ENCODE data around the gene VOPP1.
"Not testable (repeated sequence)": the region's sequence is repeated elsewhere in the genome, so short reads cannot be mapped to it uniquely, and the experiment has no call there.

The VOPP1 gene

DNA sequence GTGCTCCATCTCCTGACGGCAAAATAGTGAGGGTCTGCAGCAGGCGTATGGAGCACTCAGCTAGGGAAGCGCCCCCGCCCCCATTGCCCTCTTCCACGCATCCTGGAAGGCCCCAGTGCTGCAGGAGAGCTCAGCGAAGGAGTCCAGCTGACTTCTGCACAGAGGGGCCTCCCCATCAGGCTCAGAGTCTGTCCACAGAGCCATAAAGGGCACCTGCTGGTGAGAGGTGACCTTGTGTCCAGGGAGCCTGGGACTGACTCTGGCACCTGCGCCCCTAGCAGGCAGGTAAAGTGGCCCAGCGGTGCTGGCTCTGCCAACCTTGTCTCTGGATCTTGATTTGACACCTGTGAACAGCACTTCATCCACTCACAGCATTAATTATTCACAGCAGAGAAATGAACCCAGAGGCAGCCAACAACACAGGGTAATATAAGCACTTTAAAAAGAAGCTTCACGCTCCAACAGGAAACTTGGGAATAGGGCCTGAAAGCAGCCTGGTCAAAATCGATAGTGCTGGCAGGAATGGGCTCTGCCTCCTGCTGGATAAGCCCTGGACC lies 59.6 kb downstream of the VOPP1 start:
- DNase-seq (ENCODE audit: low read depth in 2 of 3, low spot score in 1 of 3) = no peak

DNA sequence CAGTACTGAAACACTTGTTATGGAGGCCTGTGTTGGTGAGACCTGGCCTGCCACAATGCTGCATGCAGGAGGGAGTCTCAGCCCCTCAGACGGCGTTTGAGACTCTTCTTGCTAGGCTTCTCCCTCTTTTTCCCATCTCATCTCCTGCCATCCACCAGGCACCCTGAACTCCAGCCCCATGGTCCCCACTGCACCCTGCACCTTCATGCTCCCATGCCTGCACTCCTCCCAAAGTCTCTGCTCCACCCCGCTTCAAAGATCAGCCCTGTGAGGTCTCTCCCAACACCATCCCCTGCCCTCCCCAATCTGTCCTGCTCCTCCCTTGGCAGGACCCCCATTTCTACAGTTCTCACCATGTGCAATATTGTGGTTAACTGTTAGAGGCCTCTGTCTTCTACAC lies 61.7 kb downstream of the VOPP1 start:
- no peak for DNase-seq (ENCODE audit: low read depth in 2 of 3, low spot score in 1 of 3)

DNA sequence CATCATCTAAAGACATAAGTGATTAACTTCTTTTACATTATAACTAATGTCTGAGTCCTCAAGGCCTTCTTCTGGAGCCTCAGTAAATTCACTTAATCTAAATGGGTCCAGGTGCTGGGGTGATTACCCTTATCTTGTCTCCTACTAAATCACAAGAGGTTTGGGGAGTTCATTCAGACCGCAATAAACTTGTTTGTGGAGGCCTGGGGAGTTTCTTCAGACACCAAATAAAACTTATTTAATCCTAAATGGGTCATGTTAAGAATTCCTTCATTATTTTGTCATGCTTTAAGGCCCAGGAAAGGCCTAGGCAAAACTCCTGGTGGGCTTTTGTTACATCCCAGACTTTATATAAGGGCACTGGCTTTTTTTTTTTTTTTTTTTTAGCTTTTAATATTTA lies 62.1 kb downstream of the VOPP1 start:
- DNase-seq (ENCODE audit: low read depth in 2 of 3, low spot score in 1 of 3) = not testable (repeated sequence)

DNA sequence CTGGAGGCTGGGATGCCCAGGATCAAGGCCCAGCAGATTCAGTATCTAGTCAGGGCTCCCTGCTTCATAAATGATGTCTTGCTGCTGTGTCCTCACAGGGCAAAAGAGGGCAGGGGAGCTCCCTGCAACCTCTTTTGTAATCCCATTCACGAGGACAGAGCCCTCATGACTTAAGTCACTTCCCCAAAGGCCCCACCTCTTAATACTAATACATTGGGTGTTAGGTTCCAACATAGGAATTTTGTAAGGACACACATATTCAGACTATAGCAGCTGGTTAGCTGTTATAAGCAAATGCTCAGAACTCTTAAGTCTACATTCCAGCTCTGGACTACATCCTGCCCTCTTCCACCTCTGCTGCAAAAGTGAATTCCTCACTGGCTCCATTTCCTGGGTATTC lies 63.0 kb downstream of the VOPP1 start:
- DNase-seq (ENCODE audit: low read depth in 2 of 3, low spot score in 1 of 3) = no peak

DNA sequence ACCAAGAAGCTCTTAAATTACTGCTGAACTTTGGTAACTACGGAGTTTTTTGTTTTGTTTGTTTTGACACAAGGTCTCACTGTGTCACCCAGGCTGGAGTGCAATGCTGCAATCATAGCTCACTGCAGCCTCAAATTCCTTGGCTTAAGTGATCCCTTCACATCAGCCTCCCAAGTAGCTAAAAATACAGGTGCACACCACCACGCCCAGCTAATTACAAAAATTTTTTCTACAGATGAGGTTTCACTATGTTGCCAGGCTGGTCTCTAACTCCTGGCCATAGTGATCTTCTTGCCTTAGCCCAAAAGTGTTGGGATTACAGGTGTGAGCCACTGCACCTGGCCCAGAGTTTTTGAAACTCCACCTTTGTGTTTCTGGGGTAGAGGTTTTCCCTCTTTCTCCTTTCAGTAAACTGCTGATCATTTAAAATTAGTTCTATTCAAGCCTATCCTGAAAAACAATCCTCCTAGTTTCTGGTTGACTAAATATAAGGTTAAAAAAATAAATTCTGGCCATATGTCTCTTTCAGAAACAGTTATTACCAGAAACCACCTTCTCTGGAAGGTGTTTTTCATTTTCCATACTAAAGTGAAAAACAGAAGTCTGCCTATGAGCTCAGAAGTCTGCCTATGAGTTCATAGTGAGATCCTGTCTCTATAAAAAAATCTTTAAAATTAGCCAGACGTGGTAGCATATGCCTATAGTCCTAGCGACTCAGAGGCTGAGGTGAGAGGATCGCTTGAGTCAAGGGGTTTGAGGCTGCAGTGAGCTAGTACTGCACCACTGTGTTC lies 63.9 kb downstream of the VOPP1 start:
- no peak for DNase-seq (ENCODE audit: low read depth in 2 of 3, low spot score in 1 of 3)

DNA sequence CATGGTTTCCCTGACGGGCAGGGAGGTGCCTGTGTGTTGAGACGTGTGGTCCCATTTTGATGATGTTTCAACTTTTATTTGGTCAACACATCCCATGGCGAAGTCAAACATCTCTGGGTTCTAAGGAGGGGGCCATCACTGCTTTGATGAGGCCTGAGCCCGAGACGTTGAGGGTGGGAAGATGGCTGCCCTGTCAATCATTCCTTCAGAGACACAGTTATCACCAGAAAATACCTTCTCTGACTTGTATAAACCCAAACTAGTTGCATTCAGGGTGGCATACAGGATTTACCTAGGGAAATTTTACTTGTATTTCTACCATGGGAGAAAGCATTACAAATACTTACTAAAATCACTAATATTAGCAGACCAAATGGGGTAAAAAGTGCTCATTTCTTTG lies 64.6 kb downstream of the VOPP1 start:
- DNase-seq (ENCODE audit: low read depth in 2 of 3, low spot score in 1 of 3) = no peak

DNA sequence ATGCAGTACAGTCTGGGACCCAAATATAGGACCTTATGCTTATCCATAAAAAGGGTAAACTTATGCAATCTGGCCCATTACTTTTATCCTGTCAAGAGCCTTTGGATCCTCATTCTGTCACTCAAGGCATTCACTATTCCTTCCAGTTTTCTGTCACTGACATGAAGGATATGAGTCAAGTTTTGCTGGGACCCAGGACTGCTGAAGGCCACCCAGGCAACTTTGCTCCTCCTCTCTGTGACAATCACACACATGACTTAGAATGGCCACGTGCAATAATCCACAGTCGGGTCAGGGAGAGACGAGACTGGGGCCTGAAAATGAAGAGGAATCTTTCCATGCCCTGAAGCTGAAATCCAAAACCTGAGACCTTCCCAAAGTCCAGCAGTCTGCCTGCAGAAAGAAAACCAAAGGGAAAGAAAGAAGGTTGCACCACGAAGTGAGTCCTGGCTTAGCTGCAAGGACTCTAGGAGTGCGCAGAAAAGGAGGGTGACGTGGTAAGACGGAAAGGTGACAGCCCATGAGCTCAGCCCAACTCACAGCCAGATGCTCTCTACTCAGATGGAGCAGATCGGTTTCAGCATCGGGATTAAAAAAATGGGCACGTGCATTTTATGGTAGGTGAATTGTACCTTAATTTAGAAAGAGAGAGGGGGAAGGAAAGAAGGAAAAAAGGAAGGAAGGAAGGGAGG lies 67.2 kb downstream of the VOPP1 start:
- no peak for DNase-seq (ENCODE audit: low read depth in 2 of 3, low spot score in 1 of 3)

DNA sequence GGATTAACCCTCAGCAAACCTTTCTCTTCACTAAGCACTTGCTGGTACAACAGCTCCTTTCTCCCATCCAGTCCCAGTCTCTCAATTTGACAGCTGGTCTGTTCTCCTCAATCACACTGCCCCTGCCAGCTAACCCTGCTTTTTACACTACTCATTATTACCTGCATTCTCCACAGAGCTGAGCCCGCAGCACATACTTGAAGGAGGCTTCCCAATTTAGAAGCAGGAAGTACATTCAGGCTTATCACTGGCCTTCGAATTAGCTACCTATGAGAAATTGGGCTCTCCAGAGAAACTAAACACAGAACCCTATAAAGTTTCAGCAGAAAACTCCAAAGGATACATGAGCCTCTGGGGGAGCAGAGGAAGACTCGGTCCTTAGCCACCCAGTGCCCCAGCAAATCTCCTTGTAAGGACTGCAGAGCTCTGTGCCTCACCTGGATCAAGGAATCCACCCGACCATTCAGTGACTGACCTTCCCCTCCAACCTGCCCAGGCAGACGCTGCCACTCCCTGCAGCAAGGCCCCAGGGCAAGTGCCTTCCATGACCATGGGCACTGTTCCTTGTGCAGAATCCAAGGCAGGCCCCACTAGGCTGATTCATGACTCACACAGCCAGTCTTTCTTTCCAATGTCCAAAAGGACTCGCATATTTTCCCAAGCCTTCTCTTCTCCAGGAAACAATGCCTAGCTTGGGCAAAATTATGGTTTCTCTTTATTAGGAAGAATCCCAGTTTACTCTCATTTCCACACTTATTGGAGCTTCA lies 68.0 kb downstream of the VOPP1 start:
- no peak for DNase-seq (ENCODE audit: low read depth in 2 of 3, low spot score in 1 of 3)

DNA sequence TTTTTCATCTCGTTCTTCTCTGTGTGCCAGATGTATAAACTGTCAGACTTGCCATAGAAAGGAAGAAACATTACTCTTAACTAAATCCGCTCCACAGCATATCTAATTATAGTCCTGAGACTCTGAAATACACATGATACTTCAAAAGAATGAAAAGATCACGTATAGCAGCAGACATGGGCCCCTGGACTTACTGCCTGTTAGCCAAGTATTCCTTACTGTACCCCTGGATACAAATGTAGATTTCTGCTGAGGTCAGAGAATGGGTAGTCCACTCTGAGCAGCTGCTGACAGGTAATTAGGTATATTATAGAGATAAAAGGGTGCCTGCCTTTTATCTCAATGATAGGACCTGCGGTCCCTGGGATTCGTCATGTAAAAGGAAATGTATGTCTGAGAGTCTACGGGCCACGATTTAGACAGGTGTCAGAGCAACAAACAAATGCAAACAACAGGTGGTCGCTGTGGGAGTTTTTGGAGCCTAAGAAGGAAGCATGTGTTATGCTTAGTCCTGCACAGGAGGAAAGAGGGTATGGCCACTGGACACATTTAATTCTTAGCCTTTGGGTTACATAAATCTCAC lies 69.4 kb downstream of the VOPP1 start:
- no peak for DNase-seq (ENCODE audit: low read depth in 2 of 3, low spot score in 1 of 3)

DNA sequence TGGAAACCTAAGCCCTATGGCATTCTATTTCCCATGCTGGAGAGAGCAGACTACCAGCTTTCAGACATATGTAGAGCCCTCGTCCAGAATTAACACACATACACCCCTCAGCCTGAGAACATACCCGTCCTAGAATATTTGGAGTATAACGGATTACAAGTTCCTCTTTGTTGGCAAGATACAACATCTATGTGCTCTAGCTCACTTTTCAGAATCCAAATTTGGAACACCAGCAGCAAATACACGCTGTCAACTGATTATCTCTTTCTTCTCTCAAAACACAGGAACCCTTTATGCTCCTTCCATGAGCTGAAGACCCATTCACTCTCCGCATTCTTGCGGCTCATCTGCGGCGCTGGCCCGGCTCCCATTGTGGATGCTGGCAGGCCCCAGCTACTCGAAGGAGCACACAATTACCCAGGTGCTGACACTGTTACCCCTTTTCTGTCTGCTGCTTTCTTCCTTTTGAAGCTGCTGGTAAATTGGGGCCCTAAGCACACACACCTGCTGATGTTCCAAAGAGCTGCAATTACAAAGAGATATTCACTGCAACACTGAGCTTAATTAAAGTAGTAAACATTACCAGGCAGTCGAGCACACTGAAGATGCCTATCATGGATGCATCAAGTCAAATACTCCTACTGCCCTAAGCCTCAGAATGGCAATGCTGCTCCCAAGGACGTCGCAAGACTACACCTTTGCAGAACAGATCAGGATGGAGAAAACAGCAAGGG lies 70.0 kb downstream of the VOPP1 start:
- DNase-seq (ENCODE audit: low read depth in 2 of 3, low spot score in 1 of 3) = no peak

DNA sequence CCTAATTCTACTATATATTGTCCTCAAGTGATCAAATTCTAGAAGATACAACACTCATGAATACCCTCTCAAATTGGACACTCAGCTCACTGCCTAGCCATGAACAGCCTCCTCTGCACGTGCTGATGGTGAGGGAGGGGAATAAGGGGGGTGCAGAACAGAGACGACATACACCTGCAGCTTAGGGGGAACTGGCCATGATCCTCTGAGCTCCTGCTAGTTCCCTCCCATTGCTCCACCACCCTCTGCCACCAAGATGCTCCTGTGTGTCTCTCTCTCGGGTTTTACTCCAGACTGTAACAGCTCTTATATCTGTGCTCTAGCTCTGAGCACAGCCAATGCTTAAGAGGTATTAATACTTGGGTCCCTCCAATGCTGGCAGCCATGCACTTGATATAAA lies 70.7 kb downstream of the VOPP1 start:
- no peak for DNase-seq (ENCODE audit: low read depth in 2 of 3, low spot score in 1 of 3)

DNA sequence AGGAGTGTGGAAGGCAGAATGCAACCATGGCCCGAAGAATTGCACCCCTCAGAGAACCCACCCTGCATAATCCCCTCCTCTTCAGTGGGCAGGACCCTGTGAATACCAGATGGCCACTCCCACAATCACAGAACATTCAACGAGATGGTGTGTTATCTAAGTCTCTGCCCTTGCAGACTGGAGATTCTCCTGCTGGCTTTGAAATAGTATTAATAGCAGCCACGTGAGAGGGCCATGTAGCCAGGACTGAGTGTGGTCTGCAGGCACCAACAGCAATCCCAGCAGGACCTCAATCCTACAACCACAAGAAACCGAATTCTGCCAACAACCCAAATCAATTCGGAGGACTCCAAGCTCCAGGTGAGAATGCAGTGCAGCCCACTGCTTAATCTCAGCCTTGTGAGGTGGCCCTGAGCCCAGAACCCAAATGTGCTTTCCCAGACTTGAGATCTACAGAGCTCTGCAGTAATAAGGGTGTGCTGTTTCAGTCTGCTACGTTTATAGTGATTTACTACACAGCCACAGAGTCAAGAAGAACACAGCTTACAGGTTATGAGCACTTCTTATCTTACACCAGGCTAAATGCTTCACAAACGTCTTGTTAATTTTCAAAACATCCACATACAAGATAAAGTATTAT lies 72.1 kb downstream of the VOPP1 start:
- no peak for DNase-seq (ENCODE audit: low read depth in 2 of 3, low spot score in 1 of 3)

DNA sequence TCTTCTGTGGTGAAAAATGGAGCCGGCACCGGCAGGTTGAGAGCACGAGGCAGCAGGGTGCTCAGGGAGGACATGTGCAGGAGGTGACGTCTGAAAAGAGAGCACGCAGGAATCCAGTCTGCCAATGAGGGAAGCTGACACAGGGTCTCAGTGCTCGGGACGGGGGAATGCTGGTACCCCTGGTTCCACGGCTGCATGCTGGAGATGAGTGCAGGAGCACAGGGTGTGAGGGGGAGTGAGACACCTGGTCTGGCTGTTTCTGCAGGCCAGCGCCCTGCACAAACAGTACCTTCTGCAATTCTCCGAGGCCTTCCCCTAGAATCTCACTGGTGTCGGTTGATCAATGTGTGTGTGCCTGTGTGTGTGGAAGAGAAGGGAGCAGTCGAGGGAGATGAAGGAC lies 72.7 kb downstream of the VOPP1 start:
- DNase-seq (ENCODE audit: low read depth in 2 of 3, low spot score in 1 of 3) = no peak

DNA sequence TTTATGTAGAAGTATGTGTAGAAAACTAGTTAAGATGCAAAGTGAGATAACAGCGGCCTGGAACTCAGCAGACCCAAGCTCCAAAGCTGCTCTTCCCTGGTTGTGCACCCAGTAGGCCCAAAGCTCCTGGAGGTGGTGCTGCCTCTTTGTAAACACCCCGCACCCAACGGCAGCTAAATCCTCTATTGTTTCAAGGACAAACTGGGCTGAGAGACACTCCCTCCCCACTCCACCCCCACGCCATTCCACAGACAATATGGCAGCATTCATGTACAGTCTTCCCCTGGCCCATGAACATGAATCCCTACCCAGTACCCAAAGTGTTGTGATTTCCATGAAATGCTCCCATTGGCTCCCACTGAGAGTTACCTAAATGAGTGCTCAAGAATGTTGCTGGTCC lies 73.5 kb downstream of the VOPP1 start:
- DNase-seq (ENCODE audit: low read depth in 2 of 3, low spot score in 1 of 3) = no peak

DNA sequence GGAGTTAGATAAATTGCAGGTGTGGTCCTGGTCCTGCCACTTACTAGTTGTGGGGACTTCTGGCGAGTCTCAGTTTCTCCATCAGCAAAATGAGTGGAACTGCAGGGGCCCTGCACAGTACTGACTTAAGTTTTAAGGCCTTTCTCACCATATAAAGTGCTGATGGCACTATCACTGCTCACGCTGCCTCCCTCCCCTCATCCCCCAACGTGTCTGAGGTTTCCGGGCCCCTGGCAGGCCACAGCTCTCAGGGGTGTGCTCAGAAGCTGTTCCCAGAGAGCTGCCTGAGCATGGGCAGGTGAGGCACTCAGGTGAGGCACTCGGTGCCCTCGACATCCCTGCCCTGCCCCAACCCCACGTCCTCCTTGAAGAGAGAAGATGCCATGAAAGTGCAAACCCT lies 74.2 kb downstream of the VOPP1 start:
- DNase-seq (ENCODE audit: low read depth in 2 of 3, low spot score in 1 of 3) = no peak

DNA sequence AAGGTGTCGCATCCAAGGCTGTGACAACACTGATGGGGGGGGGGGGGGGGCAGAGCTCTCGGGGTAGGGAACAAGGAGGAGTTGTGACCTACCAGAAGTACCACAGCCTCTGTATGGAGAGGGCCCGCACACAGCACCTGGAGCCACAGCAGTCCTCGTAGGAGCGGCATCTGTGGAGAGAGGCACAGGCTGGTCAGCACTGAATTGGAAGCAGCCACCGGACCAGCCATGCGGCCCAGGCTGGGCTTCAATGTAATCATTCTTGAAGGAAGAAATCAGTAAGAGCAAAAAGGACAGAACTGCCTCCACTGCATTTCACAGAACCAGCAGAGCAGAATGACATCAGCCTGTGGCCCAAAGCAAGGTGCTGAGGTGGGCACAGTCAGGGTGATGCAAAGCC lies 74.8 kb downstream of the VOPP1 start:
- DNase-seq (ENCODE audit: low read depth in 2 of 3, low spot score in 1 of 3) = no peak

DNA sequence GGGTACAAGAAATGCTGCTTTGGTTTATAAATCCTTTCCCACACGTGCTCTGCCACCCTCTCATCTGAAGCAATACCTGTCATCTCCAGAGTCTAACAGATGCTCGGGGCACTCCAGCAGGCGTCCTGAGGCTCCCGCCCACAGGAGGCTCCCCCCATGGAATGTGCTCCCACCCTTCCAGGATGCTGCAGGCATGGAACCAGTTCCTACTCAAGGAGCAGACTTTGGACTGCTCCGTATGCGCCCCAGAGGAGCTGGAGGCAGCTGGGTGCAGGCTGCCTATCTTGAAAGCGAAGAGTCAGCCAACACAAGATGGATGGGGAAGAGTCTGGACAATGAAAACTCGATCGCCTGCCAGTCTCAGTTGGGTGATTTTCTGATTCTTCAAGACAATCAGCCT lies 75.4 kb downstream of the VOPP1 start:
- DNase-seq (ENCODE audit: low read depth in 2 of 3, low spot score in 1 of 3) = no peak

DNA sequence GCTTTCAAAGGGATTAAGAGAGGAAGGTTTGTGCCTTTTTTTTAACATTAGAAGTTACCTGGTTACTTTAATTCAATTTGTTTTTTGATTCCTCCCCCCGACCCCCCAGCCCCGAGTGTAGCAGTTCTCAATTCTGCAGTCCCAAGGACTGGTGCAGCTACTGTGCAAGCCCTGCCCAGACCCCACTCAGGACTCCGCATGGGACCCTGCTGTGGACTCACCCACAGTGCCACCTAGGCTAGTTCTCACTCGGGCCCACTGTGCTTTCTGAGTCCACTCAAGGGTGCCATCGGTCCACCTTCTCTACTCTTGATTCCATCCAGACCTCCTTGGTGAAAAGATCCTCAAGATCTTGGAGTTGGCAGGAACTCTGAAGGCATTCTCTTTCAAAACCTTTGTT lies 77.4 kb downstream of the VOPP1 start:
- no peak for DNase-seq (ENCODE audit: low read depth in 2 of 3, low spot score in 1 of 3)

DNA sequence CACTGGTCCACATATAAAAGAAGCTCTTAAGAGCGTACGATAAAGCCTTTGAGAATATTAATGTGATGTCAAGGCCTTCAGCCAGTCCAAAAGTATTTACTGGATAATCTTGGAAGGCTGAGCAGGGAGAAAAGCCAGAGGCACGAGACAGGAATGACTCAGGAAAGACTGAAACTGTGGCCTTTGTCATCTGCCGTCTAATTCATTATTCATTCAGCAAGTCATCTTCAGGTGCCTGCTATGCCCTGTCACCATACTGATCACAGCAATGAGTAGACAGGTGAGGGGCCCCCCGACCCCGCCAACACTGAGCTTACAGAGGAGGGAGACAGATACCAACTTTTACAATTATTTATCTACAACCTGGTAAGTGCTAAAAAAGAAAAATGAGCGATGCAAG lies 78.9 kb downstream of the VOPP1 start:
- no peak for DNase-seq (ENCODE audit: low read depth in 2 of 3, low spot score in 1 of 3)

DNA sequence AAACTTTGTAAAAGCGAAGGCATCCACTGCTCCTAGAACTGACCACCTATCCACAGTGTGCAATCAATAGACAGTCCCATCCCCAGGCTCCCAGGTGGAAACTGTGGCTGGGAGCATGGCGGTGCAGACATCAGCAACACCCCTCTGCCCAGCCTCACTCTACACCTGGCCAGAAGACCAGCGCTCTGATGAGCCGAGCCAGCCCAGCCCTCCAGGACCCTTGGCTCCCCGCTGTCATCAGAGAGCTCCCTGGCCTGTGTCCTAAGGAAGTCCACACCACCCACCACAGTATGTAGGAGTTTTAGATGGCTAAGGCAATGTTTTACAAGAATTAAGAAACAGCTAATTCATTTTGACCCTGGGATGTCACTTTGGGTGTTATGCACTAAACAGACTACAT lies 81.0 kb downstream of the VOPP1 start:
- no peak for DNase-seq (ENCODE audit: low read depth in 2 of 3, low spot score in 1 of 3)

All from stimulated activated CD4-positive, alpha-beta T cell treated with anti-CD3 and anti-CD28 coated beads, Interleukin-12 subunit alpha, Interleukin-12 subunit beta, amount 100 ng/mL, for 48 hours (primary cell).